ENCODE measurements around the gene DDOST.
A peak's percentile ranks its signal among the peaks of the same experiment; 100 is the strongest.

Gene DDOST

GRCh38 chr1:20641975-20642374 lies 19.2 kb downstream of the DDOST start:
- DNase-seq (ENCODE audit: low read depth): no peak
- no peak overlapping the region for H3K4me3 ChIP-seq (ENCODE audit: low read depth, low read length)
- no peak for TF ChIP-seq CTCF (IDR thresholded peaks at IDR 0.05; ENCODE audit: insufficient read depth, low read depth, low read length, missing control alignments)

- TF ChIP-seq CTCF (IDR thresholded peaks at IDR 0.05; ENCODE audit: insufficient read depth, low read depth, low read length, missing control alignments): peak; percentile 69
- H3K4me3 ChIP-seq (ENCODE audit: low read depth, low read length): no peak overlapping the region
- peak; percentile 75 for DNase-seq (ENCODE audit: low read depth)
Measured at GRCh38 chr1:20640183-20640597, 21.0 kb downstream of the DDOST start.

GRCh38 chr1:20636785-20637347 lies 24.3 kb downstream of the DDOST start:
- no peak for DNase-seq (ENCODE audit: low read depth)
- H3K4me3 ChIP-seq (ENCODE audit: low read depth, low read length): no peak overlapping the region
- TF ChIP-seq CTCF (IDR thresholded peaks at IDR 0.05; ENCODE audit: insufficient read depth, low read depth, low read length, missing control alignments): no peak

- TF ChIP-seq CTCF (IDR thresholded peaks at IDR 0.05; ENCODE audit: insufficient read depth, low read depth, low read length, missing control alignments): no peak
- peak overlapping the region; percentile 64; the same call in 1 of the 2 replicates for H3K4me3 ChIP-seq (ENCODE audit: low read depth, low read length)
- no peak for DNase-seq (ENCODE audit: low read depth)
Measured at GRCh38 chr1:20634594-20635084, 26.5 kb downstream of the DDOST start.

GRCh38 chr1:20634065-20634593 lies 27.0 kb downstream of the DDOST start:
- TF ChIP-seq CTCF (IDR thresholded peaks at IDR 0.05; ENCODE audit: insufficient read depth, low read depth, low read length, missing control alignments): no peak
- no peak for DNase-seq (ENCODE audit: low read depth)
- H3K4me3 ChIP-seq (ENCODE audit: low read depth, low read length): peak overlapping the region; percentile 64

GRCh38 chr1:20633190-20634064 lies 27.7 kb downstream of the DDOST start, which contains the start of gene PINK1:
Gene PINK1, plus strand, starts transcription at chr1:20633458. Its CDS starts 91 bp downstream, at chr1:20633549.
- TF ChIP-seq CTCF (IDR thresholded peaks at IDR 0.05; ENCODE audit: insufficient read depth, low read depth, low read length, missing control alignments): peak; percentile 99
- peak within 1 kb of the TSS; percentile 64 for H3K4me3 ChIP-seq (ENCODE audit: low read depth, low read length)
- DNase-seq (ENCODE audit: low read depth): peak; percentile 76

Measured in GM12865 (cell line).